ENCODE data around the gene H3-3A.

Gene H3-3A

DNA sequence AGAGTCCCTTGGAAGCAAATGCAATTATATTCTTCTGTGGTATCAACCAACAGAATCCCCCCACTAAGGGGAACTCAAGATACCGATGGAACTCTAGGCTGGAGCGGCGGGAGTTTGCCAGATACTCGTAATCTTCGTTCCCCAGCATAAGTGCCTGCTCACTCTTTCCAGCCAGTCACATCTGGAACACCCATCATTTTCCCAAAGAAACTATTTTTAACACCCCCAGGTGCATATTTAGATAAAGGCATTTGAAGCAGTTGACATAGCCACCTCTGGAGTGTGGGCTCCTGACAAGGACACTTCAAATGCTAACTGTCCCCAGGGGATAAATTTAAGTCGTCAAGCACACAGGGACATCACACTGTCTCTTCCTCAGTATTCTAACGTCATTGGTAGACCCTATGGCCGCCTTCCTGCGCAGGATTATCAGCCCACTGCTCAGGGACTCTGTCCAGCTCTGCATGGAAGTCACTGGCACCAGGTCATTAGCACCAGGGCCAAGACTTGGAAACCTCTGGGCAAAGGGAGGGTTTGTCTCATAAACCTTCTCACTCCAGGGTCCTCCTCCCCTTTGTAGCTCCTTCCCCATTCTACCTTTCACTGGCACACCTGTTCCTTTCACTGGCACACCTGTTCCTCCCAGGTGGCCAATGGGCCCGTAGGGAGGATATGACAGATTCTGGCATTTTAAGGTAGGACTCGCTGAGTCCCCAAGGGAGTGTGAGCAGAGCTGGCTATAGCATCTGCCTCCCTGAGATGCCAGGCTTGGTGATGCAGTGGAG lies 48.8 kb downstream of the H3-3A start:
- TF ChIP-seq, protein P1, sequence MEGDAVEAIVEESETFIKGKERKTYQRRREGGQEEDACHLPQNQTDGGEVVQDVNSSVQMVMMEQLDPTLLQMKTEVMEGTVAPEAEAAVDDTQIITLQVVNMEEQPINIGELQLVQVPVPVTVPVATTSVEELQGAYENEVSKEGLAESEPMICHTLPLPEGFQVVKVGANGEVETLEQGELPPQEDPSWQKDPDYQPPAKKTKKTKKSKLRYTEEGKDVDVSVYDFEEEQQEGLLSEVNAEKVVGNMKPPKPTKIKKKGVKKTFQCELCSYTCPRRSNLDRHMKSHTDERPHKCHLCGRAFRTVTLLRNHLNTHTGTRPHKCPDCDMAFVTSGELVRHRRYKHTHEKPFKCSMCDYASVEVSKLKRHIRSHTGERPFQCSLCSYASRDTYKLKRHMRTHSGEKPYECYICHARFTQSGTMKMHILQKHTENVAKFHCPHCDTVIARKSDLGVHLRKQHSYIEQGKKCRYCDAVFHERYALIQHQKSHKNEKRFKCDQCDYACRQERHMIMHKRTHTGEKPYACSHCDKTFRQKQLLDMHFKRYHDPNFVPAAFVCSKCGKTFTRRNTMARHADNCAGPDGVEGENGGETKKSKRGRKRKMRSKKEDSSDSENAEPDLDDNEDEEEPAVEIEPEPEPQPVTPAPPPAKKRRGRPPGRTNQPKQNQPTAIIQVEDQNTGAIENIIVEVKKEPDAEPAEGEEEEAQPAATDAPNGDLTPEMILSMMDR (IDR thresholded peaks at IDR 0.05; ENCODE audit: low read depth, low read length) = no peak
- TF ChIP-seq EZH2phosphoT487 (IDR thresholded peaks at IDR 0.05; ENCODE audit: low read depth) = no peak
- Histone ChIP-seq H3K27ac (ENCODE audit: low read length) (peak overlapping the region; percentile 67), H3K79me2 (ENCODE audit: low read length) (no peaks in the 10 kb centered on the region), H2AFZ (ENCODE audit: low read depth, low read length) (peak overlapping the region; percentile 33; the same call in 1 of the 2 replicates), H3K4me1 (ENCODE audit: low read length) (peaks cover 18% of the 10 kb centered on the region), H3K9me3 (ENCODE audit: insufficient read depth, low read length) (no peaks in the 10 kb centered on the region), H3K9ac (ENCODE audit: low read length) (peak overlapping the region; percentile 75), H4K20me1 (ENCODE audit: insufficient read depth, low read length) (no peaks in the 10 kb centered on the region), H3K4me2 (ENCODE audit: low read length) (peak overlapping the region; percentile 94), H3K27me3 (ENCODE audit: low read depth, low read length) (no peaks in the 10 kb centered on the region), H3K4me3 (ENCODE audit: low read length) (peak overlapping the region; percentile 76), H3K36me3 (replicated peaks; ENCODE audit: low read depth, low read length) (no peaks in the 10 kb centered on the region)

- no peak overlapping the region for H3K27ac ChIP-seq (ENCODE audit: low read length)
- H3K4me3 ChIP-seq (ENCODE audit: low read length) = 0 out of 2 replicates have a peak overlapping the region, but pooled peaks have one; percentile 76
- no peaks in the 10 kb centered on the region for H3K27me3 ChIP-seq (ENCODE audit: low read depth, low read length)
- no peak overlapping the region for H3K9ac ChIP-seq (ENCODE audit: low read length)
- no peaks in the 10 kb centered on the region for H3K9me3 ChIP-seq (ENCODE audit: insufficient read depth, low read length)
- TF ChIP-seq EZH2phosphoT487 (IDR thresholded peaks at IDR 0.05; ENCODE audit: low read depth) = no peak
- TF ChIP-seq, protein P1 (IDR thresholded peaks at IDR 0.05; ENCODE audit: low read depth, low read length) = no peak
- H3K4me1 ChIP-seq (ENCODE audit: low read length) = peaks cover 18% of the 10 kb centered on the region
- no peaks in the 10 kb centered on the region for H4K20me1 ChIP-seq (ENCODE audit: insufficient read depth, low read length)
- H3K36me3 ChIP-seq (replicated peaks; ENCODE audit: low read depth, low read length) = no peaks in the 10 kb centered on the region
- no peaks in the 10 kb centered on the region for H3K79me2 ChIP-seq (ENCODE audit: low read length)
- no peak overlapping the region for H2AFZ ChIP-seq (ENCODE audit: low read depth, low read length)
- H3K4me2 ChIP-seq (ENCODE audit: low read length) = peak overlapping the region; percentile 94
Observed at GRCh38 chr1:226111883-226112261, 49.4 kb downstream of the H3-3A start.

GRCh38 chr1:226112626-226113025 lies 50.1 kb downstream of the H3-3A start:
- Histone ChIP-seq H3K4me2 (ENCODE audit: low read length) (no peak overlapping the region), H3K36me3 (replicated peaks; ENCODE audit: low read depth, low read length) (no peaks in the 10 kb centered on the region), H3K9me3 (ENCODE audit: insufficient read depth, low read length) (no peaks in the 10 kb centered on the region), H3K27ac (ENCODE audit: low read length) (no peak overlapping the region), H2AFZ (ENCODE audit: low read depth, low read length) (no peak overlapping the region), H3K27me3 (ENCODE audit: low read depth, low read length) (no peaks in the 10 kb centered on the region), H3K79me2 (ENCODE audit: low read length) (no peaks in the 10 kb centered on the region), H3K4me1 (ENCODE audit: low read length) (peaks cover 16% of the 10 kb centered on the region), H3K4me3 (ENCODE audit: low read length) (no peak overlapping the region), H4K20me1 (ENCODE audit: insufficient read depth, low read length) (no peaks in the 10 kb centered on the region), H3K9ac (ENCODE audit: low read length) (no peak overlapping the region)
- TF ChIP-seq, protein P1 (IDR thresholded peaks at IDR 0.05; ENCODE audit: low read depth, low read length) = no peak
- TF ChIP-seq EZH2phosphoT487 (IDR thresholded peaks at IDR 0.05; ENCODE audit: low read depth) = no peak

- Histone ChIP-seq H3K79me2 (ENCODE audit: low read length) (no peaks in the 10 kb centered on the region), H3K27ac (ENCODE audit: low read length) (no peak overlapping the region), H3K9ac (ENCODE audit: low read length) (no peak overlapping the region), H3K36me3 (replicated peaks; ENCODE audit: low read depth, low read length) (no peaks in the 10 kb centered on the region), H2AFZ (ENCODE audit: low read depth, low read length) (no peak overlapping the region), H3K4me1 (ENCODE audit: low read length) (peaks cover 25% of the 10 kb centered on the region), H3K4me3 (ENCODE audit: low read length) (no peak overlapping the region), H3K27me3 (ENCODE audit: low read depth, low read length) (no peaks in the 10 kb centered on the region), H3K9me3 (ENCODE audit: insufficient read depth, low read length) (no peaks in the 10 kb centered on the region), H4K20me1 (ENCODE audit: insufficient read depth, low read length) (no peaks in the 10 kb centered on the region), H3K4me2 (ENCODE audit: low read length) (no peak overlapping the region)
- no peak for TF ChIP-seq EZH2phosphoT487 (IDR thresholded peaks at IDR 0.05; ENCODE audit: low read depth)
- TF ChIP-seq, protein P1 (IDR thresholded peaks at IDR 0.05; ENCODE audit: low read depth, low read length) = no peak
Observed at GRCh38 chr1:226116673-226117072, 54.2 kb downstream of the H3-3A start.

All from OCI-LY3 (cell line).